Measurements from ENCODE around the gene RGL1. TPM values are rescaled to one million over a fixed set of nuclear protein-coding genes. Genes with fewer than 3 reads are reported as not detected.

RGL1 gene
- total RNA-seq, 1 experiment from 2014 or later, result 74.0 TPM

GRCh38 chr1:183872403-183872802, 67.5 kb downstream of the RGL1 start:
- Histone ChIP-seq H3K27me3 (replicated peaks; ENCODE audit: insufficient read depth, low read depth, low read length, poor library complexity) (no peaks in the 10 kb centered on the region), H3K9me3 (ENCODE audit: low read depth, low read length, poor library complexity, severe bottlenecking) (no peaks in the 10 kb centered on the region), H3K36me3 (ENCODE audit: insufficient read depth, low read length, poor library complexity, severe bottlenecking) (peaks cover 28% of the 10 kb centered on the region), H3K4me1 (ENCODE audit: insufficient read depth, low read length, poor library complexity, severe bottlenecking) (peaks cover 83% of the 10 kb centered on the region), H3K4me3 (ENCODE audit: low read depth, low read length, poor library complexity, severe bottlenecking) (peak overlapping the region; percentile 22), H3K27ac (ENCODE audit: low read depth, low read length, poor library complexity, severe bottlenecking) (peak overlapping the region; percentile 78)
- CTCF ChIA-PET, result no interaction called here
- POLR2A ChIA-PET (ENCODE audit: low non-redundant PET), result no interaction called here
- no TSS peak for BruUV-seq (replicated peaks)
- no peak for TF ChIP-seq CTCF (conservative IDR thresholded peaks at IDR 0.05; ENCODE audit: low read depth, low read length)
- no peak for TF ChIP-seq EZH2 (IDR thresholded peaks at IDR 0.05; ENCODE audit: borderline replicate concordance, low read depth, low read length, poor library complexity, severe bottlenecking)
- no peak for DNase-seq (ENCODE audit: low spot score)
- intact Hi-C loops (cut with micrococcal nuclease; ENCODE audit: unreplicated experiment), result no loop called here

GRCh38 chr1:183873642-183874041, 68.7 kb downstream of the RGL1 start:
- TF ChIP-seq CTCF (conservative IDR thresholded peaks at IDR 0.05; ENCODE audit: low read depth, low read length) (no peak), EZH2 (IDR thresholded peaks at IDR 0.05; ENCODE audit: borderline replicate concordance, low read depth, low read length, poor library complexity, severe bottlenecking) (no peak)
- CTCF ChIA-PET, result no interaction called here
- intact Hi-C loops (cut with micrococcal nuclease; ENCODE audit: unreplicated experiment), result no loop called here
- H3K4me1 ChIP-seq (ENCODE audit: insufficient read depth, low read length, poor library complexity, severe bottlenecking), result peaks cover 88% of the 10 kb centered on the region
- no peak for DNase-seq (ENCODE audit: low spot score)
- H3K4me3 ChIP-seq (ENCODE audit: low read depth, low read length, poor library complexity, severe bottlenecking), result no peak overlapping the region
- no TSS peak for BruUV-seq (replicated peaks)
- H3K9me3 ChIP-seq (ENCODE audit: low read depth, low read length, poor library complexity, severe bottlenecking), result no peaks in the 10 kb centered on the region
- no peaks in the 10 kb centered on the region for H3K27me3 ChIP-seq (replicated peaks; ENCODE audit: insufficient read depth, low read depth, low read length, poor library complexity)
- H3K36me3 ChIP-seq (ENCODE audit: insufficient read depth, low read length, poor library complexity, severe bottlenecking), result peaks cover 28% of the 10 kb centered on the region
- peak overlapping the region; percentile 78 for H3K27ac ChIP-seq (ENCODE audit: low read depth, low read length, poor library complexity, severe bottlenecking)
- POLR2A ChIA-PET (ENCODE audit: low non-redundant PET), result interaction anchor here (0.7 kb wide), 1 partner anchor 93 kb away, joined by 5 read pairs; no protein-coding TSS in a partner anchor

GRCh38 chr1:183876309-183876708, 71.4 kb downstream of the RGL1 start:
- intact Hi-C loops (cut with micrococcal nuclease; ENCODE audit: unreplicated experiment), result loop anchor here (5.0 kb wide), 1 partner anchor 34 kb away; no protein-coding TSS in a partner anchor
- CTCF ChIA-PET, result no interaction called here
- BruUV-seq (replicated peaks), result no TSS peak
- peak overlapping the region; percentile 73 for H3K27ac ChIP-seq (ENCODE audit: low read depth, low read length, poor library complexity, severe bottlenecking)
- POLR2A ChIA-PET (ENCODE audit: low non-redundant PET), result no interaction called here
- H3K27me3 ChIP-seq (replicated peaks; ENCODE audit: insufficient read depth, low read depth, low read length, poor library complexity), result no peaks in the 10 kb centered on the region
- no peak for DNase-seq (ENCODE audit: low spot score)
- no peak overlapping the region for H3K4me3 ChIP-seq (ENCODE audit: low read depth, low read length, poor library complexity, severe bottlenecking)
- peaks cover 97% of the 10 kb centered on the region for H3K4me1 ChIP-seq (ENCODE audit: insufficient read depth, low read length, poor library complexity, severe bottlenecking)
- peaks cover 35% of the 10 kb centered on the region for H3K36me3 ChIP-seq (ENCODE audit: insufficient read depth, low read length, poor library complexity, severe bottlenecking)
- H3K9me3 ChIP-seq (ENCODE audit: low read depth, low read length, poor library complexity, severe bottlenecking), result no peaks in the 10 kb centered on the region
- TF ChIP-seq CTCF (conservative IDR thresholded peaks at IDR 0.05; ENCODE audit: low read depth, low read length), result no peak
- no peak for TF ChIP-seq EZH2 (IDR thresholded peaks at IDR 0.05; ENCODE audit: borderline replicate concordance, low read depth, low read length, poor library complexity, severe bottlenecking)

Data from A673 (cell line).